Suppressor macrophage (primary cell): Measurements from ENCODE around the gene RNF10.
"Not testable (repeated sequence)": the region's sequence is repeated elsewhere in the genome, so short reads cannot be mapped to it uniquely, and the experiment has no call there.

Experiments used
- DNase-seq, 4 experiments: peaks; one replicate each; pipeline ENCODE4 v3.0.0-alpha.2; 2020 to 2022

The RNF10 gene

GRCh38 chr12:120528861-120529525, 5.2 kb upstream of the RNF10 start, which contains the start of gene COQ5:
COQ5 (minus strand) TSS chr12:120529158; CDS start chr12:120529141, 17 bp downstream.
- peak; percentile 90 to 95 (median 92) for DNase-seq

GRCh38 chr12:120529641-120530417, 4.3 kb upstream of the RNF10 start:
- DNase-seq, result peak; percentile 55 to 76 (median 70)

GRCh38 chr12:120530418-120530761, 3.8 kb upstream of the RNF10 start:
- not testable (repeated sequence) for DNase-seq

GRCh38 chr12:120532701-120533238, 1.4 kb upstream of the RNF10 start:
- no peak for DNase-seq

- DNase-seq, result peak; percentile 45 to 70 (median 56)
Measured at GRCh38 chr12:120534703-120535655, 823 bp downstream of the RNF10 start.

GRCh38 chr12:120536064-120536791, 2.1 kb downstream of the RNF10 start:
- DNase-seq, result no peak

GRCh38 chr12:120537856-120538220, 3.7 kb downstream of the RNF10 start:
- DNase-seq, result no peak

GRCh38 chr12:120538281-120539156, 4.4 kb downstream of the RNF10 start:
- DNase-seq, result peak in 1 of 4 experiments; percentile 46

- no peak for DNase-seq
Measured at GRCh38 chr12:120539303-120539702, 5.1 kb downstream of the RNF10 start.

- peak in 2 of 4 experiments; percentile 32 to 39 for DNase-seq
Measured at GRCh38 chr12:120540445-120540844, 6.3 kb downstream of the RNF10 start.

- no peak for DNase-seq
Measured at GRCh38 chr12:120542166-120542565, 8.0 kb downstream of the RNF10 start.

GRCh38 chr12:120544691-120545090, 10.5 kb downstream of the RNF10 start:
- DNase-seq, result no peak

GRCh38 chr12:120546050-120546386, 11.9 kb downstream of the RNF10 start:
- no peak for DNase-seq

- DNase-seq, result no peak
Measured at GRCh38 chr12:120554678-120555077, 20.5 kb downstream of the RNF10 start.

- no peak for DNase-seq
Measured at GRCh38 chr12:120557589-120557988, 23.4 kb downstream of the RNF10 start.

GRCh38 chr12:120562906-120563305, 28.8 kb downstream of the RNF10 start:
- DNase-seq, result no peak

- no peak for DNase-seq
Measured at GRCh38 chr12:120563495-120563894, 29.3 kb downstream of the RNF10 start.

- no peak for DNase-seq
Measured at GRCh38 chr12:120571299-120571698, 37.1 kb downstream of the RNF10 start.

- peak in 1 of 4 experiments; percentile 24 for DNase-seq
Measured at GRCh38 chr12:120573560-120573959, 39.4 kb downstream of the RNF10 start.

GRCh38 chr12:120574106-120574505, 40.0 kb downstream of the RNF10 start:
- DNase-seq, result no peak

- DNase-seq, result no peak
Measured at GRCh38 chr12:120579179-120579578, 45.0 kb downstream of the RNF10 start.
